Esophagus muscularis mucosa (tissue), 4 donors: Measurements from ENCODE around the gene LAMA5. TPM values are rescaled to one million over a fixed set of nuclear protein-coding genes. Genes with fewer than 3 reads are reported as not detected.

ENCODE experiments used
- DNase-seq: peaks from one replicate; pipeline ENCODE4 v3.0.0-alpha.2; 2017; ENCODE audit errors: extremely low spot score
- H3K27ac ChIP-seq, 4 donors: fragments of 200-600 bp; sonication (generic); replicated peaks in 1 of 4; 1 replicate in 3 of 4; 2 replicates in 1 of 4; pipeline ENCODE4 v1.5.1; 2016 to 2019; ENCODE audit warnings: mild to moderate bottlenecking in 1 of 4
- H3K27me3 ChIP-seq, 4 donors: fragments of 200-600 bp; sonication (generic); one replicate each; pipeline versions ENCODE4 v1.5.1 to v1.6.0; 2016 to 2019
- H3K36me3 ChIP-seq, 4 donors: fragments of 200-600 bp; sonication (generic); one replicate each; pipeline ENCODE4 v1.5.1; 2016 to 2019
- H3K4me1 ChIP-seq, 4 donors: fragments of 200-600 bp; sonication (generic); one replicate each; pipeline ENCODE4 v1.5.1; 2016 to 2019
- H3K4me3 ChIP-seq, 4 donors: fragments of 200-600 bp; sonication (generic); 1 replicate in 2 of 4; 2 replicates in 2 of 4; pipeline ENCODE4 v1.5.1; 2016 to 2019; ENCODE audit warnings: mild to moderate bottlenecking in 4 of 4, moderate library complexity in 1 of 4
- H3K9me3 ChIP-seq, 4 donors: fragments of 200-600 bp; sonication (generic); 1 replicate in 3 of 4; 2 replicates in 1 of 4; pipeline ENCODE4 v1.5.1; 2016 to 2019
- CTCF ChIP-seq, 3 experiments: fragments of 200-600 bp in 2 of 3; fragments of 450-650 bp in 1 of 3; sonication (generic) in 2 of 3; IDR thresholded peaks; one replicate each; pipeline ENCODE4 v1.5.1; 2017 to 2019; ENCODE audit warnings: antibody characterized with exemption in 3 of 3, mild to moderate bottlenecking in 2 of 3, moderate library complexity in 1 of 3
- EP300 ChIP-seq: sonication (generic); formaldehyde crosslinking; IDR thresholded peaks from one replicate; pipeline ENCODE4 v1.6.1; 2017; ENCODE audit warnings: antibody characterized with exemption
- POLR2A ChIP-seq: fragments of 450-650 bp; IDR thresholded peaks from one replicate; pipeline ENCODE4 v1.6.1; 2017; ENCODE audit warnings: antibody characterized with exemption, moderate library complexity, mild to moderate bottlenecking, low read depth
- POLR2AphosphoS5 ChIP-seq, 2 donors: sonication (generic); formaldehyde crosslinking; IDR thresholded peaks; one replicate each; pipeline ENCODE4 v1.6.1; 2017; ENCODE audit warnings: antibody characterized with exemption in 2 of 2
- WGBS: methylation state at CpG from one replicate; pipeline ENCODE4 v1.1.5; 2018; 5-methylcytosine and 5-hydroxymethylcytosine counted together
- intact Hi-C: fragments of 100-400 bp; cut with DNase I; formaldehyde crosslinking; loops from one replicate; pipeline ENCODE4 v1.15.1; 2023
- total RNA-seq, 4 donors: library from RNA; depleted of rRNA; stranded (reverse); fragments of >200 nt; gene quantifications; one replicate each; pipeline versions ENCODE4 v1.1.0 to v1.2.1, GENCODE V29; 2016

The LAMA5 gene
- total RNA-seq, 4 donors from 2014 or later, result 70.1 to 257 (median 150) TPM

DNA sequence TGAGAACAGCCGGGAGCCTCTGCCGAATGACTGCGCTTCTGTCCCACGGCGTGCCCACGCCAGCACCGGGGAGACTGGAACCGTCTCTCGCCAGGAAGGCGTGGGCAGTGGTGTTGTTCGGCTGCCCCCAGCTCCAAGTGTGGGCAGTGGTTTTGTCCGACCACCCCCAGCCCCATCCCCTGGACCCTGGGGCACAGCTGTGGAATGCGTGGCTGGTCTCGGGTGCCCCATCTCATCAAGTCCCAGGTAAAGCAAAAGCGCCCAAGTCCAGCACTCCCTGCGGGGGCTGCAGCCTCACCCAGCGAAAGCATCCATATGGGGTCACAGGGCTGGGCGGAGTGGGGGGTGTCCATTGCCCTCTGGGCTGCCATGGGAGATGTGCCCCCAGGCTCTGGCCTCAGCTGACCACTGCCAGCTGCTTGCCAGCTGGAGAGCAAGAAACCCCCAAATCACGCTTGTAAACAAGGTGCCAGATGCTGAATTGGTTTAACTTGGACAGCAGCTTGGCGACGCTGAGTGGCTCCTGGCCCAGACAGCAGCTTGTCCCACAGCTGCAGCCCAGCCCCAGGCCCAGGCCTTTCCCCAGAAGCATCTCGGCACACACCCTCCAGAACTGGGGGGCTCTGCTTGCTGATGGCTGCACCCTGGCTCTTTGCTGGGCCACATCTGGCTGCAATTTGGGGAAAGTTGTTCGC lies 35.5 kb upstream of the LAMA5 start:
- Histone ChIP-seq H3K27ac (no peak overlapping the region), H3K4me1 (peaks cover 18 to 30% (median 25%) of the 10 kb centered on the region in 4 donors), H3K36me3 (peaks cover 0 to 34% (median 13%) of the 10 kb centered on the region in 4 donors), H3K27me3 (no peaks in the 10 kb centered on the region), H3K4me3 (no peak overlapping the region), H3K9me3 (no peaks in the 10 kb centered on the region)
- no peak for DNase-seq
- intact Hi-C loops, result no loop called here
- 94% methylated on average over 17 of the region's 23 CpGs for WGBS
- TF ChIP-seq POLR2AphosphoS5 (IDR thresholded peaks at IDR 0.05) (no peak), EP300 (no peak), CTCF (IDR thresholded peaks at IDR 0.05) (no peak), POLR2A (no peak)

GRCh38 chr20:62401331-62401779 lies 34.2 kb upstream of the LAMA5 start:
- 79% methylated on average over 2 of the region's 21 CpGs for WGBS

GRCh38 chr20:62400541-62400940 lies 33.4 kb upstream of the LAMA5 start:
- Histone ChIP-seq H3K4me3 (no peak overlapping the region), H3K4me1 (peaks cover 4 to 13% (median 9%) of the 10 kb centered on the region in 4 donors), H3K36me3 (peaks cover 0 to 46% (median 22%) of the 10 kb centered on the region in 4 donors), H3K27me3 (no peaks in the 10 kb centered on the region), H3K27ac (no peak overlapping the region), H3K9me3 (no peaks in the 10 kb centered on the region)
- 82% methylated on average over 10 of the region's 10 CpGs for WGBS
- intact Hi-C loops, result no loop called here
- no peak for DNase-seq
- TF ChIP-seq EP300 (no peak), CTCF (IDR thresholded peaks at IDR 0.05) (no peak), POLR2AphosphoS5 (IDR thresholded peaks at IDR 0.05) (no peak), POLR2A (no peak)

More at GRCh38 chr20:62401331-62401779, 34.2 kb upstream of the LAMA5 start:
- Histone ChIP-seq H3K36me3 (peaks cover 0 to 38% (median 14%) of the 10 kb centered on the region in 4 donors), H3K4me1 (peaks cover 12 to 21% (median 18%) of the 10 kb centered on the region in 4 donors), H3K9me3 (no peaks in the 10 kb centered on the region), H3K4me3 (no peak overlapping the region), H3K27me3 (no peaks in the 10 kb centered on the region), H3K27ac (no peak overlapping the region)
- intact Hi-C loops, result no loop called here
- TF ChIP-seq EP300, result no peak
- DNase-seq, result no peak

- Histone ChIP-seq H3K4me1 (peaks cover 0 to 8% (median 4%) of the 10 kb centered on the region in 4 donors), H3K27me3 (no peaks in the 10 kb centered on the region), H3K4me3 (no peak overlapping the region), H3K9me3 (no peaks in the 10 kb centered on the region), H3K27ac (no peak overlapping the region), H3K36me3 (peaks cover 0 to 50% (median 27%) of the 10 kb centered on the region in 4 donors)
- WGBS, result 91% methylated on average over 6 of the region's 7 CpGs
- no peak for DNase-seq
- TF ChIP-seq CTCF (IDR thresholded peaks at IDR 0.05) (no peak), POLR2A (no peak), POLR2AphosphoS5 (IDR thresholded peaks at IDR 0.05) (no peak), EP300 (no peak)
- intact Hi-C loops, result no loop called here
Observed at GRCh38 chr20:62400021-62400420, 32.9 kb upstream of the LAMA5 start.

DNA sequence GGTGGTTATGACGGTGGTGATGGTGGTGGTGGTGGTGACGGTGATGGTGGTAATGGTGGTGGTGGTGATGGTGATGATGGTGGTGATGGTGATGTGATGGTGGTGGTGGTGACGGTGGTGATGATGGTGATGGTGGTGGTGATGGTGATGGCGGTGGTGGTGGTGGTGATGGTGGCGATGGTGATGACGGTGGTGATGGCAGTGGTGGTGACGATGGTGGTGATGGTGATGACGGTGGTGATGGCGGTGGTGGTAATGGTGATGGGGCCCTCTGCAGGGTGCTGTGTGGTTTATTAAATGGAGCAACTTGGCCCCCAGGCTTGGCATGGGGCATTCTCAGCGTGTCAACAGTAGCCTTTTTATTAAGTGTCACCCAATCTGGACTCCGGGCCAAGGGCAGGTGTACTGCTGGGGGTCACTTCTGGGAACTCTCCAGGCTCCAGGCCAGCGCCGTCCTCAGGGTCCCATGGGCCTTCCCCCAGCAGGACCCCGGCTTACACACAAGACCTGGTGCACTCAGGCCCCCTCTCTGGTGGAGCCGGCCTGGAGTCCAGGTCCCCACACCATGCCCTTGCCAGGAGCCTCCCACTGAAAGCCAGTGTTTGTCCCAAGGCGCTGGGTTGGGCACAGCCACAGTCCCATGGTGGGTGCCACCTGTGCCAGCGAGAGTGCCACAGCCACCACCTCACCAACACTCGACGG lies 31.2 kb upstream of the LAMA5 start:
- 90% methylated on average over 12 of the region's 19 CpGs for WGBS
- no peak for DNase-seq
- Histone ChIP-seq H3K27me3 (no peaks in the 10 kb centered on the region), H3K4me1 (no peaks in the 10 kb centered on the region), H3K36me3 (peaks cover under 1 to 66% (median 44%) of the 10 kb centered on the region in 4 donors), H3K9me3 (no peaks in the 10 kb centered on the region), H3K4me3 (no peak overlapping the region), H3K27ac (no peak overlapping the region)
- intact Hi-C loops, result no loop called here
- no peak for TF ChIP-seq EP300
- TF ChIP-seq POLR2A, result no peak
